Activated CD8-positive, alpha-beta memory T cell treated with anti-CD3 and anti-CD28 coated beads, Interleukin-2, amount 50 U/mL, for 4 hours (primary cell): ENCODE measurements around the gene TDRD12.

Experiments used
- DNase-seq: peaks from one replicate; pipeline ENCODE4 v3.0.0-alpha.2; 2020

TDRD12 gene

GRCh38 chr19:32719611-32720059, at the start of gene TDRD12:
Gene TDRD12, plus strand, starts transcription at chr19:32719767. Its CDS starts 306 bp downstream, at chr19:32720073.
- DNase-seq: no peak

GRCh38 chr19:32671883-32672593, 47.5 kb upstream of the TDRD12 start:
- DNase-seq: no peak

- no peak for DNase-seq
Measured at GRCh38 chr19:32672841-32673240, 46.7 kb upstream of the TDRD12 start.

GRCh38 chr19:32673573-32673972, 46.0 kb upstream of the TDRD12 start:
- DNase-seq: no peak

- DNase-seq: no peak
Measured at GRCh38 chr19:32674153-32674930, 45.2 kb upstream of the TDRD12 start.

- DNase-seq: peak; percentile 98
Measured at GRCh38 chr19:32674931-32675719, 44.4 kb upstream of the TDRD12 start, which contains the start of gene ANKRD27. Gene ANKRD27, minus strand, starts transcription at chr19:32675180. Its CDS starts 16,165 bp downstream, at chr19:32659015.

- DNase-seq: peak; percentile 59
Measured at GRCh38 chr19:32675720-32676185, 43.8 kb upstream of the TDRD12 start, which contains the start of gene RGS9BP. Gene RGS9BP, plus strand, starts transcription at chr19:32675848. Its CDS starts 416 bp downstream, at chr19:32676264.

- DNase-seq: peak; percentile 23
Measured at GRCh38 chr19:32676186-32676894, 43.2 kb upstream of the TDRD12 start.

GRCh38 chr19:32676895-32677359, 42.6 kb upstream of the TDRD12 start:
- no peak for DNase-seq

GRCh38 chr19:32677657-32678056, 41.9 kb upstream of the TDRD12 start:
- no peak for DNase-seq

GRCh38 chr19:32680986-32681385, 38.6 kb upstream of the TDRD12 start:
- no peak for DNase-seq

GRCh38 chr19:32682317-32682716, 37.2 kb upstream of the TDRD12 start:
- no peak for DNase-seq

GRCh38 chr19:32686847-32687475, 32.6 kb upstream of the TDRD12 start:
- no peak for DNase-seq

GRCh38 chr19:32687681-32688080, 31.9 kb upstream of the TDRD12 start:
- DNase-seq: no peak

- DNase-seq: no peak
Measured at GRCh38 chr19:32688311-32688710, 31.3 kb upstream of the TDRD12 start.

- DNase-seq: peak; percentile 78
Measured at GRCh38 chr19:32691291-32691951, 28.1 kb upstream of the TDRD12 start, which contains the start of gene NUDT19. Gene NUDT19, plus strand, starts transcription at chr19:32691821. Its CDS starts 140 bp downstream, at chr19:32691961.

- peak; percentile 45 for DNase-seq
Measured at GRCh38 chr19:32691952-32692726, 27.4 kb upstream of the TDRD12 start.

GRCh38 chr19:32692727-32693061, 26.9 kb upstream of the TDRD12 start:
- no peak for DNase-seq

- peak; percentile 32 for DNase-seq
Measured at GRCh38 chr19:32693151-32694108, 26.1 kb upstream of the TDRD12 start.
